HG03342 (cell line): ENCODE measurements around the gene LIG1.

ENCODE experiments used
- ATAC-seq: cut with Tn5 transposase; IDR thresholded peaks from one replicate; pipeline ENCODE4 v1.9.1; 2021; ENCODE audit warnings: mild to moderate bottlenecking, moderate library complexity; ENCODE audit not compliant: unreplicated experiment

The LIG1 gene

GRCh38 chr19:48182434-48182833 is 12.3 kb upstream of the LIG1 start:
- ATAC-seq, result no peak

DNA sequence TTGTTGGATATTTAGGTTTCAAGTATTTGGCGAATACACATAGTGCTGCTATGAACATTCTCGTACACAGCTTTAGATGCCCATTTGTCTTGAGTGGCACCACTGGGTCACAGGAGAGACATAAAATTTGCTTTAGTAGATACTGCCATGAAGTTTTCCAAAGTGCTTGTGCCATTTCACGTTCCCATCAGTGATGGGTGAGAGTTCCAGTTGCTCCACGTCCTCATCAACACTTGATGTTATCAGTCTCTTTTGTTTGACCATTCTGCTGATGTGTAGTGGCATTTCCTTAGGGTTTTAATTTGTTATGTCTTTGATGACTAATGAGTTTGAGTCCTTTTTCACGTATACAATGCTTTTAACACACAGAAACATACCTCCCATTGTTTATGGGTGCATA is 11.4 kb upstream of the LIG1 start:
- ATAC-seq, result no peak

GRCh38 chr19:48176226-48176625 is 6.1 kb upstream of the LIG1 start:
- ATAC-seq, result no peak

DNA sequence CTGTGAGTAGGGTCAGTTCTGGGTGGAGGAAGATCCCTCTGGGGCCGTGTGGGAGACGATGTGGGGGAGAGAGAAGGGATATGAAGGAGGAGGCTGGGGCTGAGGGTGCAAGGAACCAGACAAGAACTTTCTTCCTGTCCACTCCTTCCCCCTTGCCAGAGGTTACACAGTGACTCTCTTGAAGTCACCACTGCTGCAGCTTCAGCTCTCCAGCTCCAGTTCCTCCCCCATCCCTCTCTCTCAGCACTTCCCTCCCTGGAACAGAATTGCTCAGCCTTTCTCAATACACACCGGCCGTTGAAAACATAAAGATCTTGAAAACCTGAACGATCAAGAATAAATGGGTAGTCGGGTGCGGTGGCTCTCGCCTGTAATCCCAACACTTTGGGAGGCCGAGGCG is 5.4 kb upstream of the LIG1 start:
- no peak for ATAC-seq

- no peak for ATAC-seq
Observed at GRCh38 chr19:48174445-48175030, 4.4 kb upstream of the LIG1 start.

DNA sequence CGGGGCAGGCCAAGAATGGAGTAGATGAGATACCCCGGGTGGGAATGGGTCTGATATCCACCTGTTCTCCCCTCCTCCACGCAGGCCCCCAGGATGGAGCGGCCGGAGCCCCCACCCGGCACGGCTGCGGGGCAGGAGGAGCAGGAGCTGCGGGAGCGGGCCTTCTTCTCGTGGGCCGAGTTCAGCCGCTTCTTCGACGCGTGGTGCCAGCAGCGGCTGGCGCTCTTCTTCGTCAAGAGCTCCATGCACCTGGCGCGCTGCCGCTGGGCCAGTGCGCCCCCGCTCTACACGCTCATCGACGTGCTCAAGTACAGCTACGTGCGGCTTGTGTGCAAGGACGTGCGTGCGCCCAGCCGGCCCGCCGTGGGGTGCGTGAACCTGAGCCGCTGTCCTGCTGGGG is 1.6 kb upstream of the LIG1 start:
- no peak for ATAC-seq

DNA sequence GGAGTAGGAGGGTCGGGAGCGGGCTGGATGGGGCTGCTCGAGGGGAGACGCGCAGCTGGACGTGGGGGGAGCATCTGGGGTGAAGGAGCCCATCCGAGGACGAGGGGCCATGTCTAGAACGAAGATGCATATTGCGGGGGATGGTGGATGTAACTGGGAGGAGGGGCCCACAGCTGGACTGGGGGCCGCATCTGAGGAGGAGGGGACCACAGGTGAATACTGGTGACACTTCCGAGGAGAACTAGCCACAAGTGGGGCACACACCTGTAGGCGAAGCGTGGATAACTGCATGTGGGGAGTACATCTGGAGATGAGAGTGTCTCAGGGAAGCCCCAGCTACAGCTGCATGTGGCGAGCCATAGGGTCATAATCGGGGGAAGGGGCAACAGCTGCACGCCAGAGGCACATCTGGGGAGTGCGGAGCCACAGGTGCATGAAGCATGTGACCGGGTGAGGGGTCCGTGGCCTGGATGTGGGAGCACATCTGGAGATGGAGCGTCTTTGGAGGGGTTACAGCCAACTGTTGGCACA is 738 bp upstream of the LIG1 start:
- ATAC-seq, result no peak

GRCh38 chr19:48169578-48169938 is 586 bp downstream of the LIG1 start:
- ATAC-seq, result peak; percentile 11

- no peak for ATAC-seq
Observed at GRCh38 chr19:48168689-48169088, 1.5 kb downstream of the LIG1 start.

- ATAC-seq, result no peak
Observed at GRCh38 chr19:48158210-48158790, 11.8 kb downstream of the LIG1 start.

DNA sequence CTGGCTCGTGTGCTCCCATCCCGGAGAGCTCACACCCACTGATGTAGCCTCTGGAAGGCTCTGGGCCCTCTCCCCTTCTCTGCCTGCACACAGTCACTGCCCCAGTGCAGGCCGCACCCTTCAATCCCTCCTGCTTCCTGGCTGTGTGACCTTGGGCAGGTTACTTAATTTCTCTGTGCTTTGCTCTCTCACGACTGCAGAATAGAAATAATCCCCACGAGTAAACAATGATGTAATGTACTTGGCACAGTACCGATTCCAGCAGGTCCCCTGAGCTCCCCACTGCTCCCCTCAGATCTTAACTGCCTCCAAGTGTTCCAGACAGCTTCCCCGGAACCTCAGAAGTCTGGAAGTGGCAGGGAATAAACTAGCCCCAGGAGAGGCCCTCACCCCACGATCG is 16.1 kb downstream of the LIG1 start:
- no peak for ATAC-seq

GRCh38 chr19:48152551-48152950 is 17.6 kb downstream of the LIG1 start:
- no peak for ATAC-seq

GRCh38 chr19:48149430-48149829 is 20.7 kb downstream of the LIG1 start:
- no peak for ATAC-seq

- ATAC-seq, result no peak
Observed at GRCh38 chr19:48148576-48148975, 21.6 kb downstream of the LIG1 start.

DNA sequence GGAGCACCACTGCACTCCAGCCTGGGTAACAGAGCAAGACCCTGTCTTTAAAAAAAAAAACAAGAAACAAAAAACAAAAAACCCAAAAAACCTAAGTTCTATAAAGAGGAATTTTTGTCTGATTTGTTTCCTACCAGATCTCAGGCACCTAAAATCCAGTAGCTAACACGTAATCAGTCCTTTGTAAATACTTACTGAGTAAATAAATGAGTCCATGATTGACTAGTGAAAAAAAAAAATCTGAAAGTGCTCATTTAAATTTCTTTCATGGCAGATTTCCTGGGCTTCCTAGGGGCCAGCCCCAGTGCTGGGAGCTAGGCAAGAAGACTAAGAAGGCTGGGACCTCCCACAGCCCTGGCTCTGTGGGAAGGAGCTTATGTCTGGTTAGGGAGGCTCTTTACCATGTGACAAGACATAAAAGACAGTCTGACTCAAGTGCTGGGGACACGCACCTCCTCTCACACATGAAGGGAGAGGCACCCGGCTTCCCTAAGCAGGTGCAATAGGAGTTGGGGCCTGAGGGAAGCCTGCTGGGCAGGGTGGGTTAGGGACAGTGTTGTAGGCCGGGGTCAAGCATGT is 22.5 kb downstream of the LIG1 start:
- ATAC-seq, result no peak

- ATAC-seq, result no peak
Observed at GRCh38 chr19:48139053-48139452, 31.1 kb downstream of the LIG1 start.

DNA sequence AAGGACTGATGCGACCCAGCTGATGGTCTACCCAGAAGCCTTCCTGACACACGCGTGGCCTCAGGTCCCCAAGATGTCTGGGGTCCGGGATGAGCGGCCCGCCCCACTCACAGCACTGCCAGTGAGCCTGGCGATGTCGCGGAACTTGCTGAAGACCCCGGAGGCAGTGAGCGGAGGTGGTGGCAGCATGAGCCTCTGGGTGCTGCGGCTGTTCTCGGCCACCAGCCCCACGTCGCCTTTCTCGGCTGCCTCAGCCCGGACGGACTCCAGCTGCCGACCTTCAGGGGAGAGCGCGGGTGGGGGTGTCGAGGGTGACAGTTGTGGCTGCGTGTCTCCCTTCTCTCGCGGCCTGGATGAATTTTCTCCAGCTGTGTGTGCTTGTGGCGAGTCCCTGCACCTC is 32.7 kb downstream of the LIG1 start:
- no peak for ATAC-seq

DNA sequence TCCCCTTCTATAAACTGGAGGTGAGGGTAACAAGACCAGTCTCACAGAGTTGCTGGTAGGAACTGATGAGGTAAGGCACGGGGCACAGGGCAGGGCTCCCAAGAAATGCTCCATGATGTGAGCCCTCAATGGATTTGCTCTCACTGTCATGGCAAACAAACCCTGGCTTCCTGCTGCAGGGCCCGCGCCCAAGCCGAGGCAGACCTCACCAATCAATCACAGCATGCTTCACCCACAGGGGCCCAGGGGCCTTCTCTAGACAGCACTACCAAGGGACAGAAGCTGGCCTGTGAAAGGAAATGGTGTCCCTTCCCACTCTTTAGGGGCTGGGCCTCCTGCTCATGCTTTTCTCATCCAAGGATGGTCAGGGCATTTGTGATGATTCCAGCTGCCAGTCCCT is 33.6 kb downstream of the LIG1 start:
- ATAC-seq, result no peak

DNA sequence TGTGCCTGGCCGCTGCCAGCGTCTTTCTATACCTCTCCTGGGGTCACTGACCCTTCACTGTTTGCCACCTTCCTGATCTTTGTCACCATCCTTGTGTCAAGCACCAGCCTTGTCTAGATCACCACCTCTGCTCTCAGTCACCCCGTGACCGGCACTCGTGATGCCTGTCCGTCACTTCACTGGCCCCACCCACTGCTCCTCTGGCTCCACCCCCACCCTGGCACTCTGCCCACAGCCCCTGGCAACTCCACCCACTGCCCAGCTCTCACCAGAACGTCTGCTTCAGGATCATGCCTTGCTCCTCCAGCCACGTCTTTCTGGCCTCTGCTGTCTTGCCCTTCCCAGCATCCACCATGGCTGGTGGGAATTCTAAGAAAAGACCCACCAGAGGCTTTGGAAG is 34.7 kb downstream of the LIG1 start:
- ATAC-seq, result no peak

DNA sequence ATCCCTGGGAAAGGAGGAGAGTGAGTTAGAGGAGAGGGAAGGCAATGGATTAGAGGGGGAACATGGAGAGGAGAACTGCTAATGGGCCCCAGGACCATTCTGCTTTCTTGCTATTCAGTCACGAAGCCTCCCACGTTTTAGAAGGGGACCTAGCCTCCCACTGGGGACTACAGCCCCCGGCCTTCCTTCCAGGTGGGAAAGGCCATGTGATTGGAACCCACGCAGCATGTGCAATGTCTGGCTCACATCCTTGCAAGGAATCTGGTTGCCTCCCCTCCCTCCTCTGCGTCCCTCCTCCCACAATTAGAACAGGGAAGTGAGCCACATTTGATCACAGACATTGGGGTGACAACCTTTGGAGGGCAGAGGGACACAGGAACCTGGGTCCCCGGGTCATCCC is 37.0 kb downstream of the LIG1 start:
- ATAC-seq, result no peak

DNA sequence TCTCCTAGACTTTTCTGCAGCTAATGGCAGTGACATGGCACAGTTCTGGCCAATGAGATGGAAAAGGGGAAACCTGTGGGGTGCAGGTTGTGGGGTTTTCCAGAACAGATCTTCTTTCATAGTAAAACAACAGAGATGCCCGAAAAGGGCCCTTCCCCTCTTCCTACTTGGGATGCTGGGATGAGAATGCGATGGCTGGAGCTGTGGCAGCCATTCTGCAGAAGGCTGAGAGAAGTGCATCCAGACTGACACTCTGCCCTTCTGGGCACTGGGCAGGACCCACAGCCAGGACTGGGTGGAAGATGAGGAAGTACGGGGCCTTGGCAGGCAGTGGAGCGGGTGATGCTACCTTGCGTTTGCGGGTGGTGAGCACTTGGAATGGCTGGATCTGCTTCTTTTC is 42.6 kb downstream of the LIG1 start:
- no peak for ATAC-seq

GRCh38 chr19:48123907-48124651 is 46.1 kb downstream of the LIG1 start:
- ATAC-seq, result no peak
